Peyer's patch (tissue), 4 donors: ENCODE data around the gene SLC45A3. TPM values are rescaled to one million over a fixed set of nuclear protein-coding genes. Genes with fewer than 3 reads are reported as not detected.
A peak's percentile ranks its signal among the peaks of the same experiment; 100 is the strongest.

Source experiments
- DNase-seq, 3 donors: peaks; one replicate each; pipeline ENCODE4 v3.0.0-alpha.2; 2017 to 2019
- H3K27ac ChIP-seq, 4 donors: fragments of 200-600 bp; sonication (generic); one replicate each; pipeline ENCODE4 v1.5.1; 2016 to 2019
- H3K27me3 ChIP-seq, 2 donors: fragments of 200-600 bp; sonication (generic); one replicate each; pipeline ENCODE4 v1.5.1; 2019
- H3K36me3 ChIP-seq, 3 donors: fragments of 200-600 bp; sonication (generic); one replicate each; pipeline ENCODE4 v1.5.1; 2016 to 2019
- H3K4me1 ChIP-seq, 4 donors: fragments of 200-600 bp; sonication (generic); one replicate each; pipeline ENCODE4 v1.5.1; 2016 to 2019
- H3K4me3 ChIP-seq, 4 donors: fragments of 200-600 bp; sonication (generic); 1 replicate in 3 of 4; 2 replicates in 1 of 4; pipeline ENCODE4 v1.5.1; 2016 to 2019; ENCODE audit warnings: mild to moderate bottlenecking in 1 of 4
- H3K9me3 ChIP-seq, 4 donors: fragments of 200-600 bp; sonication (generic); one replicate each; pipeline ENCODE4 v1.5.1; 2016 to 2019; ENCODE audit warnings: mild to moderate bottlenecking in 1 of 4
- CTCF ChIP-seq, 6 experiments: fragments of 450-650 bp in 4 of 6; fragments of 200-600 bp in 2 of 6; sonication (generic) in 1 of 6; IDR thresholded peaks; one replicate each; pipeline ENCODE4 v1.5.1; 2017 to 2019; ENCODE audit warnings: antibody characterized with exemption in 6 of 6, mild to moderate bottlenecking in 3 of 6, moderate library complexity in 1 of 6
- POLR2A ChIP-seq, 2 donors: fragments of 450-650 bp; IDR thresholded peaks; one replicate each; pipeline ENCODE4 v1.5.1; 2017; ENCODE audit warnings: antibody characterized with exemption in 2 of 2, mild to moderate bottlenecking in 2 of 2, moderate library complexity in 2 of 2
- total RNA-seq, 4 donors: library from RNA; depleted of rRNA; stranded (reverse); fragments of >200 nt; gene quantifications; one replicate each; pipeline ENCODE4 v1.1.0, GENCODE V29; 2016

The SLC45A3 gene
- total RNA-seq, 4 donors from 2014 or later, result 7.4 to 16.0 (median 11.2) TPM

- Histone ChIP-seq H3K27ac (no peak overlapping the region), H3K4me3 (no peak overlapping the region)
Measured at GRCh38 chr1:205661429-205662134, 18.7 kb downstream of the SLC45A3 start.

GRCh38 chr1:205660361-205660760, 19.9 kb downstream of the SLC45A3 start:
- Histone ChIP-seq H3K36me3 (peaks cover 0 to 7% (median 0%) of the 10 kb centered on the region in 3 donors), H3K27me3 (no peaks in the 10 kb centered on the region), H3K4me3 (no peak overlapping the region), H3K9me3 (no peaks in the 10 kb centered on the region), H3K27ac (no peak overlapping the region), H3K4me1 (peaks cover 0 to 23% (median 11%) of the 10 kb centered on the region in 4 donors)
- TF ChIP-seq CTCF (IDR thresholded peaks at IDR 0.05) (no peak), POLR2A (IDR thresholded peaks at IDR 0.05) (no peak)
- DNase-seq, result no peak

More at GRCh38 chr1:205661429-205662134, 18.7 kb downstream of the SLC45A3 start:
- no peak for DNase-seq
- Histone ChIP-seq H3K27me3 (no peaks in the 10 kb centered on the region), H3K9me3 (no peaks in the 10 kb centered on the region), H3K4me1 (peaks cover 0 to 35% (median 15%) of the 10 kb centered on the region in 4 donors), H3K36me3 (peaks cover 0 to 7% (median 0%) of the 10 kb centered on the region in 3 donors)
- TF ChIP-seq POLR2A (IDR thresholded peaks at IDR 0.05) (no peak), CTCF (IDR thresholded peaks at IDR 0.05) (no peak)

GRCh38 chr1:205658943-205659581, 21.2 kb downstream of the SLC45A3 start:
- TF ChIP-seq CTCF (IDR thresholded peaks at IDR 0.05), result peak; percentile 66 to 94 (median 86)
- no peak for TF ChIP-seq POLR2A (IDR thresholded peaks at IDR 0.05)
- Histone ChIP-seq H3K4me3 (no peak overlapping the region), H3K4me1 (peaks cover 0 to 10% (median 3%) of the 10 kb centered on the region in 4 donors), H3K27ac (no peak overlapping the region), H3K9me3 (no peaks in the 10 kb centered on the region), H3K27me3 (no peaks in the 10 kb centered on the region), H3K36me3 (peaks cover 0 to 7% (median 0%) of the 10 kb centered on the region in 3 donors)
- DNase-seq, result peak; percentile 82 to 89 (median 87)

GRCh38 chr1:205656236-205656635, 24.1 kb downstream of the SLC45A3 start:
- TF ChIP-seq POLR2A (IDR thresholded peaks at IDR 0.05) (no peak), CTCF (IDR thresholded peaks at IDR 0.05) (no peak)
- no peaks in the 10 kb centered on the region for H3K9me3 ChIP-seq
- H3K4me1 ChIP-seq, result peaks cover 0 to 5% (median 3%) of the 10 kb centered on the region in 4 donors
- no peaks in the 10 kb centered on the region for H3K27me3 ChIP-seq
- H3K36me3 ChIP-seq, result peaks cover 0 to 3% (median 0%) of the 10 kb centered on the region in 3 donors
- no peak overlapping the region for H3K27ac ChIP-seq
- no peak for DNase-seq
- no peak overlapping the region for H3K4me3 ChIP-seq

- Histone ChIP-seq H3K9me3 (no peaks in the 10 kb centered on the region), H3K36me3 (peaks cover 0 to 3% (median 0%) of the 10 kb centered on the region in 3 donors), H3K4me3 (no peak overlapping the region), H3K4me1 (no peaks in the 10 kb centered on the region), H3K27me3 (no peaks in the 10 kb centered on the region), H3K27ac (no peak overlapping the region)
- DNase-seq, result no peak
- TF ChIP-seq CTCF (IDR thresholded peaks at IDR 0.05) (no peak), POLR2A (IDR thresholded peaks at IDR 0.05) (no peak)
Measured at GRCh38 chr1:205652984-205653383, 27.3 kb downstream of the SLC45A3 start.
